Measurements from ENCODE around the gene SLC1A2. TPM values are rescaled to one million over a fixed set of nuclear protein-coding genes. Genes with fewer than 3 reads are reported as not detected.

Gene SLC1A2
- total RNA-seq, 4 donors from 2014 or later: 0.05 to 1.2 (median 0.54) TPM

DNA sequence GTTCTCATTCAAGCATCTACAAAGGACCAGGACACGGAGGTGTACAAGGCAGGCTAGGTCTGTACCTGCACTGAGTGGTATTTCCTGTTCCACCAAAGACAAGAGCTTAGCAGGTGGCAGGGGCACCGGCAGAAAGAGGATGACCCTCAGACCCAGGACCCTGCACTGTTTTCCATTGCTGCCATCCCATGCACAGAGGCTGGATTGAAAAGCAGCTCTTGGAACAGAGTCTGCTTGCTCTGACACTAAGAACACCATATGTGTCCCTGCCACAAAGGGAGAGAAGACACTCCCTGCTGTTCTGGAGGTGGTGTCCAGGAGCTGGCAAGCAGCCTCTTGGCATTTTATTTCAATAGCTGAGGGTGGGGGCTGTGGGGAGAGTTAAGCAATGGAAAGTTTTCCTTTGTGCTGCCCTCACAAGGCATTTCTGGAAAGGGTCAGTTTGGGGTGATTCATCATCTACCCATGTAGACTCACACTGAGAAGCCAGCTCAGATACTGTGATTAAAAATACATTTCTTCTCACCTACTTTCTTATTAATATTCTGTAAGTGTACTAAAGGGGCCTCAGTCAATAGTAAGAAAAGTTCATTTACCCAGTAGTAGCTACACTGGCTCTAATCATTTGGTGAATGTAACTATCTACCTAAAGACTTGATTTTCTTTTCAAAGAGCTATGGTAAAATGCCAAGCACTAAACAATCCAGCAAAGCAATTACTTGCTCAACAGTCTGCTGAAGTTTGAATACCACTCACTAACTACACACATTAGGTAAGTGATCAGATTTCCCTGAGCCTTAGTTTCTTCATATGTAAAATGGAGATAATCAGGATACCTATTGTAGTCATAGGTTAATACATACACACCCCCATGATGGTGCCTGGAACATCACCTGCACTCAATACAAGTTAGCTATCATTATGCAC lies 55.2 kb downstream of the SLC1A2 start:
- H3K4me1 ChIP-seq: peaks cover 12 to 30% of the 10 kb centered on the region in 2 donors
- intact Hi-C loops (cut with DNase I): no loop called here
- no peaks in the 10 kb centered on the region for H3K36me3 ChIP-seq
- peak in 1 of 2 donors; percentile 7 for TF ChIP-seq POLR2A (IDR thresholded peaks at IDR 0.05)
- TF ChIP-seq, protein P1, sequence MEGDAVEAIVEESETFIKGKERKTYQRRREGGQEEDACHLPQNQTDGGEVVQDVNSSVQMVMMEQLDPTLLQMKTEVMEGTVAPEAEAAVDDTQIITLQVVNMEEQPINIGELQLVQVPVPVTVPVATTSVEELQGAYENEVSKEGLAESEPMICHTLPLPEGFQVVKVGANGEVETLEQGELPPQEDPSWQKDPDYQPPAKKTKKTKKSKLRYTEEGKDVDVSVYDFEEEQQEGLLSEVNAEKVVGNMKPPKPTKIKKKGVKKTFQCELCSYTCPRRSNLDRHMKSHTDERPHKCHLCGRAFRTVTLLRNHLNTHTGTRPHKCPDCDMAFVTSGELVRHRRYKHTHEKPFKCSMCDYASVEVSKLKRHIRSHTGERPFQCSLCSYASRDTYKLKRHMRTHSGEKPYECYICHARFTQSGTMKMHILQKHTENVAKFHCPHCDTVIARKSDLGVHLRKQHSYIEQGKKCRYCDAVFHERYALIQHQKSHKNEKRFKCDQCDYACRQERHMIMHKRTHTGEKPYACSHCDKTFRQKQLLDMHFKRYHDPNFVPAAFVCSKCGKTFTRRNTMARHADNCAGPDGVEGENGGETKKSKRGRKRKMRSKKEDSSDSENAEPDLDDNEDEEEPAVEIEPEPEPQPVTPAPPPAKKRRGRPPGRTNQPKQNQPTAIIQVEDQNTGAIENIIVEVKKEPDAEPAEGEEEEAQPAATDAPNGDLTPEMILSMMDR (IDR thresholded peaks at IDR 0.05): no peak
- no peak overlapping the region for H3K4me3 ChIP-seq (replicated peaks in 1 of 3)
- no peaks in the 10 kb centered on the region for H3K27me3 ChIP-seq
- peak; percentile 71 to 76 for DNase-seq
- WGBS, 2 donors: 28 to 32% methylated on average over 2 of the region's 2 CpGs
- H3K27ac ChIP-seq: peak overlapping the region; percentile 6 to 57 (median 46)
- H3K9me3 ChIP-seq: no peaks in the 10 kb centered on the region

DNA sequence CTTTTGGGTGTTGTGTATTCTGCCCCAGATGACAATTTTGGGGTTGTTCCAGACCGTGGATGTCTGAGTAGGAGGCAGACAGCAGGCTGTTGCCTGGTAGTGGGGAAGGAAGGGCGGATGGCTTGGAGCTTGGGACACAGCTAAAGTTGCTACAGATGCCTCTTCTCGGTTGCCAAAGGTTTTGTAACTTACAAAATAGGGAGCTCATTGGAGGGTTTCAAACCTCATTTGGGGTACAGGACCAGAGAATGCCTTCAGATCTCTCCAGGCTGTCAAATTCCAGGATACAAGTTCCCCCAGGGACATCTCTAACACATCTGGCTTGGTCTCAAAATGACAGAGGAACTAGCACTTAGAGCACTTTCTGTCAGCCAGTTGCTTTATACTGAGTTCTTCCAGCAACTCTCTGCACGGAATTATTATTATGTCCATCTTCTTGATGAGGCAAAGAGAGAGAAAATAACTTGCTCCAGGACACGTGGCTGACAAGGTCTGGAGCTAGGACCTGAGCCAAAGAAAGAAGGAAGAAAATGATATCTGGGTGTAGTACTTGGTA lies 56.0 kb downstream of the SLC1A2 start:
- DNase-seq: peak in 1 of 2 donors; percentile 12
- WGBS, 2 donors: 45 to 53% methylated on average over 5 of the region's 5 CpGs
- intact Hi-C loops (cut with DNase I): no loop called here
- Histone ChIP-seq H3K4me1 (peaks cover 12 to 30% of the 10 kb centered on the region in 2 donors), H3K9me3 (no peaks in the 10 kb centered on the region), H3K27ac (peak overlapping the region in 2 of 3 donors; percentile 39 to 46), H3K27me3 (no peaks in the 10 kb centered on the region), H3K36me3 (no peaks in the 10 kb centered on the region), H3K4me3 (replicated peaks in 1 of 3) (no peak overlapping the region)
- TF ChIP-seq, protein P1 (IDR thresholded peaks at IDR 0.05): no peak
- TF ChIP-seq POLR2A (IDR thresholded peaks at IDR 0.05): no peak

DNA sequence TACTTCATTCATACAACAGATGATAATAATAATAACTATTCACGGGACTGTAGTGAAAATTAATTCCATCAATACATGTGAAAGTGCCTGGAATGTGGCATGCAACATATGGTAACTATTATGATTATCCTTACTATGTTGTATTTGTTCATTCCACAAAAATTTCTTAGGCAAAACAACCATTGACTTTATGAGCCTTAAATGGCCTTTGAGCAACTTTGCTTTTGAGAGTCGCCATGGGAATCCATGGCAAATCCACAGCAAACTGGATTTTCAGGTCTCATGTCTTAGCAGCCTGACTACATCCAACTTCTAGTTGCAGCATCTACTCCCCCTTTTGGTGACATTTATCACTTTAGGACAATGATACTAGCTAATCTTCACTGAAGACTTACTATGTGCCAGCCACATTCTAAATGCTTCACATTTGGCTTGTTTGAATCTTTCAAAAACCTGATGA lies 56.8 kb downstream of the SLC1A2 start:
- peak overlapping the region in 1 of 3 donors; percentile 46 for H3K27ac ChIP-seq
- intact Hi-C loops (cut with DNase I): no loop called here
- H3K4me3 ChIP-seq (replicated peaks in 1 of 3): no peak overlapping the region
- no peaks in the 10 kb centered on the region for H3K36me3 ChIP-seq
- H3K4me1 ChIP-seq: peaks cover 12 to 30% of the 10 kb centered on the region in 2 donors
- no peak for TF ChIP-seq POLR2A (IDR thresholded peaks at IDR 0.05)
- TF ChIP-seq, protein P1 (IDR thresholded peaks at IDR 0.05): no peak
- 84 to 90% methylated on average over 2 of the region's 2 CpGs for WGBS, 2 donors
- no peaks in the 10 kb centered on the region for H3K9me3 ChIP-seq
- H3K27me3 ChIP-seq: no peaks in the 10 kb centered on the region
- no peak for DNase-seq

DNA sequence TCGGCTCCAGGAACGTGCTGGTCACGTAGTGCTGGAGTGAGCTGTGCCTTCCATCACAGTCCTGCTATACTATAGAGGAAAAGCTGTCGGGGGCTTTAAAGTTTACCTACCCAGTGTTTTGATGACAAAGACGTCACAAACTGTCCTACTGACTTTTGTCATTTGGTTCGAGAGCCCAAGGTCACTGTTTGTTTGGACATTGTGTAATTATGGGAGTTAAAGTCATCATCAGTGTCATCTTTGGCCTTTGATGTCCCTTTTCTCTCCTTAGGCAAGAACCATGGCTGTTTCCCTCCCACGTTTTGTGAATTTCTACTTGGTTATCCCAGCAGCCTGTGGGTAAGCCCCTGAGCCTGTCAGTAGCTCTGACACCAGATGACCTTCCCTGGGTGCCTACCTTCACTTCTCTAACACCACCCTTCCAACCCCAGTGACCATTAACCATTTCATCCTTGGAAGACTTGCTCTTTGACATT lies 59.3 kb downstream of the SLC1A2 start:
- peaks cover 12 to 30% of the 10 kb centered on the region in 2 donors for H3K4me1 ChIP-seq
- WGBS, 2 donors: 84 to 85% methylated on average over 7 of the region's 7 CpGs
- no peak overlapping the region for H3K4me3 ChIP-seq (replicated peaks in 1 of 3)
- peak overlapping the region in 2 of 3 donors; percentile 4 to 32 for H3K27ac ChIP-seq
- intact Hi-C loops (cut with DNase I): no loop called here
- no peaks in the 10 kb centered on the region for H3K9me3 ChIP-seq
- no peaks in the 10 kb centered on the region for H3K27me3 ChIP-seq
- H3K36me3 ChIP-seq: no peaks in the 10 kb centered on the region
- no peak for TF ChIP-seq POLR2A (IDR thresholded peaks at IDR 0.05)
- TF ChIP-seq, protein P1 (IDR thresholded peaks at IDR 0.05): no peak
- no peak for DNase-seq

Measured in thyroid gland (tissue), 4 donors.